H1 (cell line): ENCODE measurements around the gene ACTR1A. TPM values are rescaled to one million over a fixed set of nuclear protein-coding genes. Genes with fewer than 3 reads are reported as not detected.

Experiments
- CTCF ChIA-PET: fragments of 300-600 bp; sonication (Branson Sonifier 250); formaldehyde crosslinking; loops from one replicate; lab custom pipeline; 2021; ENCODE audit not compliant: partially characterized antibody; lab: Charles Lee
- POLR2A ChIA-PET: fragments of 300-600 bp; sonication (Branson Sonifier 250); formaldehyde crosslinking; loops from one replicate; lab custom pipeline; 2021; ENCODE audit warnings: inconsistent platforms; ENCODE audit not compliant: partially characterized antibody; lab: Charles Lee
- DNase-seq, 2 experiments: peaks; one replicate each; pipeline versions ENCODE4 v3.0.0 to v3.0.0-alpha.2; 2010 to 2022; ENCODE audit warnings: low spot score in 2 of 2, low read depth in 1 of 2, mixed read lengths in 1 of 2
- FAIRE-seq: peaks from 2 replicates; lab custom pipeline; 2011; peaks lifted over from hg19 to GRCh38; lab: Jason Lieb, UNC
- H2AFZ ChIP-seq: 2 replicates; pipeline ENCODE4 v1.8.1; 2012; ENCODE audit warnings: low read length, inconsistent platforms
- H2AK5ac ChIP-seq: 2 replicates; pipeline ENCODE4 v1.6.1; 2013; ENCODE audit warnings: low read depth, low read length
- H2BK120ac ChIP-seq: replicated peaks from 2 replicates; pipeline ENCODE3; 2013; ENCODE audit warnings: low read depth, low read length, inconsistent platforms
- H2BK12ac ChIP-seq: 2 replicates; pipeline ENCODE4 v1.6.1; 2013; ENCODE audit warnings: low read depth, low read length
- H2BK15ac ChIP-seq: 2 replicates; pipeline ENCODE4 v1.6.1; 2013; ENCODE audit warnings: low read length
- H2BK20ac ChIP-seq: 2 replicates; pipeline ENCODE4 v1.6.1; 2013; ENCODE audit warnings: low read length
- H2BK5ac ChIP-seq: 2 replicates; pipeline ENCODE4 v1.6.1; 2013; ENCODE audit warnings: low read depth, low read length
- H3K14ac ChIP-seq: 2 replicates; pipeline ENCODE4 v1.6.1; 2013; ENCODE audit warnings: inconsistent platforms; ENCODE audit not compliant: insufficient read length
- H3K18ac ChIP-seq: 2 replicates; pipeline ENCODE4 v1.6.1; 2013; ENCODE audit warnings: low read length; ENCODE audit errors: extremely low read depth
- H3K23ac ChIP-seq: 2 replicates; pipeline ENCODE4 v1.6.1; 2013; ENCODE audit warnings: inconsistent platforms; ENCODE audit not compliant: insufficient read length
- H3K23me2 ChIP-seq: 2 replicates; pipeline ENCODE4 v1.6.1; 2013; ENCODE audit warnings: low read depth, low read length
- H3K27ac ChIP-seq: 2 replicates; pipeline ENCODE4 v1.6.1; 2011; ENCODE audit warnings: low read depth, low read length, inconsistent platforms
- H3K27me3 ChIP-seq, 4 experiments: replicated peaks in 1 of 4; 1 replicate in 1 of 4; 2 replicates in 3 of 4; pipeline versions ENCODE4 v1.6.1 to v1.8.1; 2011 to 2013; ENCODE audit warnings: low read length in 3 of 4, mild to moderate bottlenecking in 3 of 4, inconsistent platforms in 2 of 4, mixed read lengths in 2 of 4, moderate library complexity in 1 of 4; ENCODE audit not compliant: control insufficient read depth in 3 of 4, insufficient read depth in 3 of 4; ENCODE audit errors: extremely low read depth in 1 of 4
- H3K36me3 ChIP-seq, 4 experiments: 2 replicates each; pipeline versions ENCODE4 v1.6.1 to v1.8.1; 2011 to 2013; ENCODE audit warnings: mild to moderate bottlenecking in 4 of 4, low read length in 3 of 4, moderate library complexity in 2 of 4, control low read depth in 1 of 4, inconsistent platforms in 1 of 4; ENCODE audit not compliant: insufficient read depth in 4 of 4, control insufficient read depth in 2 of 4
- H3K4ac ChIP-seq: replicated peaks from 2 replicates; pipeline ENCODE3; 2013; ENCODE audit warnings: low read length, low read depth, mixed read lengths, inconsistent platforms; ENCODE audit not compliant: insufficient read length
- H3K4me1 ChIP-seq, 4 experiments: replicated peaks in 1 of 4; 1 replicate in 1 of 4; 2 replicates in 3 of 4; pipeline versions ENCODE4 v1.6.1 to v1.8.1; 2011 to 2013; ENCODE audit warnings: low read length in 3 of 4, inconsistent platforms in 2 of 4, mixed read lengths in 1 of 4; ENCODE audit not compliant: insufficient read depth in 4 of 4, control insufficient read depth in 3 of 4
- H3K4me2 ChIP-seq, 2 experiments: 2 replicates each; pipeline versions ENCODE4 v1.6.1 to v1.8.1; 2011 to 2013; ENCODE audit warnings: low read depth in 2 of 2, low read length in 2 of 2, control low read depth in 1 of 2, inconsistent platforms in 1 of 2, mild to moderate bottlenecking in 1 of 2; ENCODE audit not compliant: insufficient read depth in 1 of 2
- H3K4me3 ChIP-seq, 4 experiments: fragments of 200-600, 300-600 bp in 1 of 4; sonication (generic), shearing (Covaris generic), sonication (Bioruptor Twin) in 1 of 4; 2 replicates each; pipeline versions ENCODE4 v1.5.1 to v1.8.1; 2011 to 2016; ENCODE audit warnings: low read length in 4 of 4, low read depth in 3 of 4, control low read depth in 2 of 4, inconsistent platforms in 2 of 4, mild to moderate bottlenecking in 2 of 4, mixed read lengths in 1 of 4, moderate library complexity in 1 of 4; ENCODE audit not compliant: insufficient read depth in 2 of 4; ENCODE audit errors: extremely low read depth in 1 of 4
- H3K56ac ChIP-seq: replicated peaks from 2 replicates; pipeline ENCODE3; 2013; ENCODE audit warnings: low read depth, mild to moderate bottlenecking, mixed read lengths, low read length, inconsistent platforms; ENCODE audit not compliant: insufficient read length
- H3K79me1 ChIP-seq: 2 replicates; pipeline ENCODE4 v1.6.1; 2013; ENCODE audit warnings: low read depth, low read length, control low read depth
- H3K79me2 ChIP-seq, 2 experiments: 2 replicates each; pipeline versions ENCODE4 v1.6.1 to v1.8.1; 2012 to 2013; ENCODE audit warnings: low read length in 2 of 2, mild to moderate bottlenecking in 2 of 2, inconsistent platforms in 1 of 2; ENCODE audit not compliant: insufficient read depth in 2 of 2, control insufficient read depth in 1 of 2
- H3K9ac ChIP-seq, 4 experiments: replicated peaks in 1 of 4; 1 replicate in 1 of 4; 2 replicates in 3 of 4; pipeline versions ENCODE4 v1.6.1 to v1.8.1; 2011 to 2013; ENCODE audit warnings: low read depth in 3 of 4, low read length in 3 of 4, control low read depth in 2 of 4, mild to moderate bottlenecking in 2 of 4, moderate library complexity in 2 of 4, inconsistent platforms in 1 of 4; ENCODE audit errors: extremely low read depth in 1 of 4
- H3K9me3 ChIP-seq, 2 experiments: 2 replicates each; pipeline versions ENCODE4 v1.6.1 to v1.8.1; 2012 to 2013; ENCODE audit warnings: mild to moderate bottlenecking in 2 of 2, moderate library complexity in 2 of 2, control low read depth in 1 of 2, inconsistent platforms in 1 of 2, low read depth in 1 of 2, low read length in 1 of 2, mixed read lengths in 1 of 2; ENCODE audit not compliant: insufficient read depth in 2 of 2
- H4K20me1 ChIP-seq, 2 experiments: replicated peaks in 1 of 2; 2 replicates each; pipeline versions ENCODE3 to v1.8.1; 2011 to 2013; ENCODE audit warnings: inconsistent platforms in 2 of 2, low read length in 2 of 2, mild to moderate bottlenecking in 1 of 2; ENCODE audit not compliant: insufficient read depth in 2 of 2, control insufficient read depth in 1 of 2
- H4K5ac ChIP-seq: 2 replicates; pipeline ENCODE4 v1.6.1; 2013; ENCODE audit warnings: low read length, low read depth, mixed read lengths, inconsistent platforms; ENCODE audit not compliant: insufficient read length
- H4K8ac ChIP-seq: 2 replicates; pipeline ENCODE4 v1.8.0; 2013; ENCODE audit warnings: mild to moderate bottlenecking, moderate library complexity, low read length, inconsistent platforms; ENCODE audit not compliant: insufficient read depth; ENCODE audit errors: extremely low read depth
- H4K91ac ChIP-seq: replicated peaks from 2 replicates; pipeline ENCODE3; 2013; ENCODE audit warnings: low read length, mixed read lengths, inconsistent platforms; ENCODE audit not compliant: insufficient read length
- BACH1 ChIP-seq: IDR thresholded peaks from 2 replicates; pipeline ENCODE4 v1.6.1; 2012; ENCODE audit warnings: low read length, improper control_type of control experiment
- BRCA1 ChIP-seq: IDR thresholded peaks from 2 replicates; pipeline ENCODE4 v1.6.1; 2012; ENCODE audit warnings: low read depth, low read length, improper control_type of control experiment
- EP300 ChIP-seq, 2 experiments: IDR thresholded peaks; 1 replicate in 1 of 2; 2 replicates in 1 of 2; pipeline ENCODE4 v1.6.1; 2011 to 2012; ENCODE audit warnings: low read depth in 2 of 2, low read length in 2 of 2, mild to moderate bottlenecking in 2 of 2, borderline replicate concordance in 1 of 2, inconsistent platforms in 1 of 2, moderate library complexity in 1 of 2
- JUN ChIP-seq: IDR thresholded peaks from 2 replicates; pipeline ENCODE4 v1.6.1; 2011; ENCODE audit warnings: low read depth, mild to moderate bottlenecking, improper control_type of control experiment, low read length
- KDM4A ChIP-seq: IDR thresholded peaks from one replicate; pipeline ENCODE4 v1.7.1; 2012; ENCODE audit warnings: low read depth, mild to moderate bottlenecking, moderate library complexity, low read length, inconsistent platforms; ENCODE audit not compliant: severe bottlenecking
- KDM5A ChIP-seq: fragments of 200-600 bp; IDR thresholded peaks from 2 replicates; pipeline ENCODE4 v1.7.1; 2012; ENCODE audit warnings: mild to moderate bottlenecking, low read length, inconsistent platforms, mixed read lengths
- NANOG ChIP-seq: IDR thresholded peaks from 2 replicates; pipeline ENCODE4 v1.6.1; 2011; ENCODE audit warnings: low read length, low read depth, mild to moderate bottlenecking, inconsistent platforms; ENCODE audit not compliant: insufficient read depth, poor library complexity, severe bottlenecking
- NRF1 ChIP-seq: IDR thresholded peaks from 2 replicates; pipeline ENCODE4 v1.6.1; 2011; ENCODE audit warnings: mild to moderate bottlenecking, low read depth, low read length, improper control_type of control experiment
- RFX5 ChIP-seq: IDR thresholded peaks from 2 replicates; pipeline ENCODE4 v1.6.1; 2011; ENCODE audit warnings: low read depth, low read length, improper control_type of control experiment, borderline replicate concordance
- SIN3A ChIP-seq, 2 experiments: IDR thresholded peaks in 1 of 2; conservative IDR thresholded peaks in 1 of 2; 2 replicates each; pipeline ENCODE4 v1.6.1; 2011 to 2012; ENCODE audit warnings: low read length in 2 of 2, improper control_type of control experiment in 1 of 2, low read depth in 1 of 2, mild to moderate bottlenecking in 1 of 2
- SP4 ChIP-seq: IDR thresholded peaks from 2 replicates; pipeline ENCODE4 v1.6.1; 2012; ENCODE audit warnings: low read length, inconsistent platforms
- WGBS, 2 experiments: shearing (Covaris generic) in 1 of 2; methylation state at CpG; one replicate each; pipeline versions ENCODE4 v1.1.6 to v1.1.7; 2013 to 2015; ENCODE audit warnings: low lambda C conversion rate in 2 of 2, mixed read lengths in 2 of 2, inconsistent platforms in 1 of 2, low coverage in 1 of 2, missing lambda C conversion rate in 1 of 2; ENCODE audit not compliant: insufficient replicate concordance in 2 of 2, insufficient coverage in 1 of 2, insufficient read length in 1 of 2; ENCODE audit errors: extremely low coverage in 1 of 2, missing lambda C conversion rate in 1 of 2; 5-methylcytosine and 5-hydroxymethylcytosine counted together
- polyA plus RNA-seq, 7 experiments: library from polyadenylated mRNA; depleted of rRNA in 3 of 7; stranded (reverse) in 5 of 7; unstranded in 2 of 7; fragments of >200 nt in 5 of 7; fragments of 200-250 nt in 2 of 7; gene quantifications; 1 replicate in 5 of 7; 2 replicates in 1 of 7; 4 replicates in 1 of 7; pipeline versions ENCODE4 v1.2.1 to v1.2.3, GENCODE V29; 2011 to 2013; ENCODE audit warnings: missing spikeins in 2 of 7, mixed read lengths in 2 of 7
- total RNA-seq: library from RNA; stranded (reverse); fragmentation: NEBNext Ultra II Directional; extraction: Animal tissue kit (Norgen Biotek cat#: 25700); gene quantifications from 2 replicates; pipeline ENCODE4 v1.2.1, GENCODE V29; 2021
- TF ChIP-seq, protein P1 (sequence below): IDR thresholded peaks from 2 replicates; pipeline ENCODE4 v1.6.1; 2012; ENCODE audit warnings: inconsistent platforms

Gene ACTR1A
- total and polyA plus RNA-seq, 2 of the 8 experiments (the other 6 are each of a cell fraction or from before 2014, with no cell fraction given): 78.6 to 86.3 TPM

DNA sequence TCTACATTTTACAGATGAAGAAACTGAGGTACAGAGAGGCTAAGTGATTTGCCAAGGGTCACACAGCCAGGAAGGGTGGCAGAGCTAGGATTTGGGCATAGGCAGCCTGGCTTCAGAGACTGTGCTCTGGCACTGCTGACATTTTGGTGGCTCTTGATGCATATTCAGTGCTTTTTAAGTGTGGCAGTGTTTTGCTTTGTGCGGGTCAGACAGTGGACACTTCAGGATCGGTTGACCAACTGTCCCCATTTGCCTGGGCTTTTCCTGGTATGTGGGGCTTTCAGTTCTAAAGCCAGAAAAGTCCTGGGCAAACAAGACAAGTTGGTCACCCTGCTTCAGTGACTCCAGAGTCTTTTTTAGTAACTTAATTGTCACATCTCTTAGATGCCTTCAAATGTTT lies 36.3 kb upstream of the ACTR1A start:
- Histone ChIP-seq H3K56ac (no peak overlapping the region), H4K91ac (no peak overlapping the region), H2AFZ (no peak overlapping the region), H3K79me2 (no peaks in the 10 kb centered on the region), H3K9ac (no peak overlapping the region), H3K18ac (no peak overlapping the region), H3K23me2 (no peaks in the 10 kb centered on the region), H2BK12ac (no peak overlapping the region), H2BK120ac (no peak overlapping the region), H3K9me3 (no peaks in the 10 kb centered on the region), H4K20me1 (peaks cover 2 to 4% of the 10 kb centered on the region in 2 experiments), H3K27me3 (no peaks in the 10 kb centered on the region), H3K4ac (no peak overlapping the region), H3K79me1 (no peaks in the 10 kb centered on the region), H2BK15ac (no peak overlapping the region), H2BK5ac (no peak overlapping the region), H3K4me3 (no peak overlapping the region), H3K4me1 (no peaks in the 10 kb centered on the region), H3K23ac (no peak overlapping the region), H3K36me3 (no peaks in the 10 kb centered on the region), H3K4me2 (no peak overlapping the region), H3K27ac (no peak overlapping the region), H4K8ac (no peak overlapping the region), H3K14ac (no peak overlapping the region), H4K5ac (no peak overlapping the region), H2BK20ac (no peak overlapping the region), H2AK5ac (no peak overlapping the region)
- CTCF ChIA-PET: interaction anchor here (1.6 kb wide), 1 partner anchor 10 kb away, joined by 4 read pairs; no protein-coding TSS in a partner anchor
- POLR2A ChIA-PET: interaction anchor here (1.0 kb wide), 1 partner anchor 11 kb away, joined by 3 read pairs; no protein-coding TSS in a partner anchor
- FAIRE-seq (no peak), DNase-seq (no peak)
- no peak for TF ChIP-seq BACH1
- TF ChIP-seq BRCA1: no peak
- TF ChIP-seq JUN: no peak
- TF ChIP-seq SIN3A (conservative IDR thresholded peaks at IDR 0.05 in 1 of 2, IDR thresholded peaks at IDR 0.05 in 1 of 2; ENCODE audit: low read depth in 1 of 2, low read length in 2 of 2): no peak
- no peak for TF ChIP-seq KDM4A
- TF ChIP-seq EP300 (IDR thresholded peaks at IDR 0.05; ENCODE audit: borderline replicate concordance in 1 of 2, low read depth in 2 of 2, low read length in 2 of 2): no peak
- no peak for TF ChIP-seq KDM5A
- no peak for TF ChIP-seq NANOG
- TF ChIP-seq, protein P1, sequence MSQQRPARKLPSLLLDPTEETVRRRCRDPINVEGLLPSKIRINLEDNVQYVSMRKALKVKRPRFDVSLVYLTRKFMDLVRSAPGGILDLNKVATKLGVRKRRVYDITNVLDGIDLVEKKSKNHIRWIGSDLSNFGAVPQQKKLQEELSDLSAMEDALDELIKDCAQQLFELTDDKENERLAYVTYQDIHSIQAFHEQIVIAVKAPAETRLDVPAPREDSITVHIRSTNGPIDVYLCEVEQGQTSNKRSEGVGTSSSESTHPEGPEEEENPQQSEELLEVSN: no peak
- TF ChIP-seq SP4: no peak
- no peak for TF ChIP-seq NRF1
- TF ChIP-seq RFX5: no peak
- WGBS, 2 experiments: 85% methylated on average over 2 of the region's 2 CpGs; no CpG with 5 or more reads in 1 of the 2 experiments
